K562 (cell line): Measurements from ENCODE around the gene COLQ. TPM values are rescaled to one million over a fixed set of nuclear protein-coding genes. Genes with fewer than 3 reads are reported as not detected.

Experiments used
- CBX5 ChIP-seq: IDR thresholded peaks from 2 replicates; pipeline ENCODE4 v1.6.1; 2014; ENCODE audit warnings: low read depth, borderline replicate concordance
- CBX8 ChIP-seq: fragments of 200-600 bp; sonication (generic); IDR thresholded peaks from 2 replicates; pipeline ENCODE4 v1.6.1; 2012; ENCODE audit warnings: borderline replicate concordance, mixed run types, low read depth, mild to moderate bottlenecking, moderate library complexity, mixed read lengths, low read length, control low read depth, inconsistent platforms; ENCODE audit not compliant: poor library complexity, severe bottlenecking; ENCODE audit errors: extremely low read depth
- CLOCK ChIP-seq: fragments of 250-450 bp; sonication (Bioruptor Pico); IDR thresholded peaks from 2 replicates; pipeline ENCODE4 v1.4.0; 2020; ENCODE audit warnings: mild to moderate bottlenecking, moderate library complexity, borderline replicate concordance
- FOXJ2 ChIP-seq: fragments of 200-800 bp; sonication (Bioruptor generic); IDR thresholded peaks from 2 replicates; pipeline ENCODE4 v1.6.1; 2016; ENCODE audit warnings: missing genetic modification characterization, missing compliant biosample characterization
- GTF3C2 ChIP-seq: IDR thresholded peaks from 3 replicates; pipeline ENCODE4 v1.6.1; 2011; ENCODE audit warnings: borderline replicate concordance, mild to moderate bottlenecking, moderate library complexity; ENCODE audit not compliant: insufficient read length; ENCODE audit errors: extremely low read depth
- KAT7 ChIP-seq: sonication (generic); formaldehyde crosslinking; IDR thresholded peaks from 2 replicates; pipeline ENCODE4 v1.8.0; 2022; ENCODE audit warnings: missing genetic modification reagents, mild to moderate bottlenecking, borderline replicate concordance
- NFXL1 ChIP-seq: fragments of 450-650 bp; formaldehyde crosslinking; IDR thresholded peaks from 2 replicates; pipeline ENCODE4 v1.4.0; 2021; ENCODE audit warnings: mild to moderate bottlenecking
- PKNOX1 ChIP-seq: fragments of 450-650 bp; IDR thresholded peaks from 2 replicates; pipeline ENCODE4 v1.6.1; 2016
- PTRF ChIP-seq: fragments of 450-650 bp; IDR thresholded peaks from 2 replicates; pipeline ENCODE4 v1.6.1; 2016; ENCODE audit warnings: mild to moderate bottlenecking, missing genetic modification characterization, missing compliant biosample characterization
- ZBTB2 ChIP-seq: fragments of 450-650 bp; IDR thresholded peaks from 2 replicates; pipeline ENCODE4 v1.6.1; 2016; ENCODE audit warnings: antibody characterized with exemption
- ZFP30 ChIP-seq: fragments of 250-450 bp; sonication (Bioruptor Pico); IDR thresholded peaks from 2 replicates; pipeline ENCODE4 v1.8.0; 2022; ENCODE audit warnings: moderate library complexity, mild to moderate bottlenecking, inconsistent platforms, borderline replicate concordance
- ZKSCAN8 ChIP-seq: fragments of 200-800 bp; sonication (Bioruptor generic); IDR thresholded peaks from 2 replicates; pipeline ENCODE4 v1.6.1; 2016; ENCODE audit warnings: missing genetic modification characterization, missing compliant biosample characterization
- ZNF212 ChIP-seq: fragments of 450-650 bp; formaldehyde crosslinking; IDR thresholded peaks from 2 replicates; pipeline ENCODE4 v1.4.0; 2020; ENCODE audit warnings: mild to moderate bottlenecking
- ZNF3 ChIP-seq: fragments of 250-450 bp; sonication (Bioruptor Pico); IDR thresholded peaks from 2 replicates; pipeline ENCODE4 v1.5.0; 2021; ENCODE audit warnings: mild to moderate bottlenecking, moderate library complexity
- ZNF324 ChIP-seq: fragments of 250-450 bp; sonication (Bioruptor Pico); IDR thresholded peaks from 2 replicates; pipeline ENCODE4 v1.4.0; 2020; ENCODE audit warnings: mild to moderate bottlenecking
- polyA plus RNA-seq, 8 experiments: library from polyadenylated mRNA; depleted of rRNA in 4 of 8; stranded (reverse) in 5 of 8; unstranded in 3 of 8; fragments of >200 nt; fragmentation: Nextera tagmentation in 2 of 8; fragmentation: Illumina TruSeq in 1 of 8; extraction: Ambion mirVana in 2 of 8; extraction: Trizol in 1 of 8; gene quantifications; 2 replicates each; pipeline versions ENCODE4 v1.2.1 to v1.2.3, GENCODE V29; 2011 to 2014; ENCODE audit warnings: inconsistent platforms in 1 of 8, missing spikeins in 1 of 8
- total RNA-seq, 7 experiments: library from RNA; depleted of rRNA in 6 of 7; stranded (reverse); fragments of >200 nt in 6 of 7; fragmentation: Illumina TruSeq in 2 of 7; extraction: Trizol in 2 of 7; gene quantifications; 2 replicates each; pipeline versions ENCODE4 v1.2.1 to v1.2.3, GENCODE V29; 2011 to 2021; ENCODE audit warnings: low replicate concordance in 1 of 7

COLQ gene
- total and polyA plus RNA-seq, 9 of the 15 experiments (the other 6 are each of a cell fraction or from before 2014, with no cell fraction given), result 0.04 to 0.36 (median 0.27) TPM; not detected in 4

- TF ChIP-seq ZBTB2, result no peak
- no peak for TF ChIP-seq ZNF3 (CRISPR knock-in tag)
- no peak for TF ChIP-seq PTRF (tag)
- no peak for TF ChIP-seq ZNF324 (CRISPR knock-in tag)
- no peak for TF ChIP-seq FOXJ2
- TF ChIP-seq CLOCK (CRISPR knock-in tag), result no peak
- no peak for TF ChIP-seq PKNOX1
- TF ChIP-seq KAT7, result no peak
- TF ChIP-seq NFXL1 (CRISPR knock-in tag), result no peak
- TF ChIP-seq CBX5, result no peak
- no peak for TF ChIP-seq ZNF212 (CRISPR knock-in tag)
- TF ChIP-seq ZFP30 (CRISPR knock-in tag), result no peak
- no peak for TF ChIP-seq CBX8
- TF ChIP-seq GTF3C2, result no peak
- no peak for TF ChIP-seq ZKSCAN8 (CRISPR knock-in tag)
Observed at GRCh38 chr3:15513116-15513515, 8.4 kb downstream of the COLQ start (continued).
